ENCODE results near the gene PHF20. TPM values are rescaled to one million over a fixed set of nuclear protein-coding genes. Genes with fewer than 3 reads are reported as not detected.

Gene PHF20
- total RNA-seq, 1 donor from 2014 or later = 40.1 TPM

DNA sequence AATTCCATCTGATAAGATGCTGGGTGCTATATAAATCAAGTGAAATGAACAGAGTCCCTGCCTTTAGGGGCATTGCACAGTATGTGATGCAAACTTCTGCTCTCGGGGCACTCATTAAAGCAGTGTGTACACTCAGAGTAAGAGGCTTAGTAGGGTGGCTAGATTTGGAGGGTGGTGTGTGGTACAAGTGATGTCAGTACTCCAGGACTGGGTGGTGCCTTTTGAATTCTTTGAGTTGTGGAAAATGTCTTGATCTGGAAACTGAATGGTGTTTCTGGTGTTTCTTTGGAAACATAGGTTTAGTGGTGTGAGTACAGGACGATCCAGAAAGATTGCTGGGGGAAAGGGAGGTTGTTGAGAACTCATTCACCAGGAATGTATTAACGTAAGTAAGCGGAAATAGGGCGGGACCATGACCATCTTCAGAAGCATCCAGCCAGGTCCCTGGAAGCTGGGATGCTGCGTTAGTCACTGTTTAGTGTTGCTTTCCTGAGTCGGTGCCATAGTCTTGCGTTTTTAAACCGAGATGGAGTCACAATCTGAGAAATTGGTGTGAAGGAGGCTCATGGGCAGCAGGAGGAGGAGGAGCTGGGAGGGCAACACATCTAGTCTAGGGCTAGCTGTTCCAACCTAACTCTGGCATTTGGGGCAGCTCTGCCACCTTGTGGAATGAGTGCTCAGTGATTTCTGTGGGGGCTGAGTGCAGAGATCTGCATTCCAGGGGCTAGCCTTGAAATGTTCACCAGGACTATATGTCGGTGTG lies 112.1 kb downstream of the PHF20 start:
- H4K20me1 ChIP-seq (ENCODE audit: insufficient read depth, low read length) = no peaks in the 10 kb centered on the region
- peak overlapping the region; percentile 99 for H3K27ac ChIP-seq (ENCODE audit: low read depth, low read length)
- peaks cover 11% of the 10 kb centered on the region for H3K4me1 ChIP-seq (ENCODE audit: insufficient read depth, low read length)
- Mint-ChIP-seq H3K27me3 (ENCODE audit: low read depth, unreplicated experiment) (no peaks in the 10 kb centered on the region), H3K9me3 (ENCODE audit: unreplicated experiment) (peaks cover 1% of the 10 kb centered on the region), H3K36me3 (ENCODE audit: low read depth, unreplicated experiment) (peaks cover 5% of the 10 kb centered on the region), H3K4me3 (ENCODE audit: unreplicated experiment) (peak overlapping the region; percentile 20), H3K4me1 (ENCODE audit: low read depth, unreplicated experiment) (peaks cover 11% of the 10 kb centered on the region), H3K27ac (ENCODE audit: unreplicated experiment) (peak overlapping the region; percentile 96)
- peak overlapping the region; percentile 80 for H3K4me2 ChIP-seq (ENCODE audit: low read length)
- peak overlapping the region; percentile 88 for H3K9ac ChIP-seq (ENCODE audit: low read length)
- TF ChIP-seq EZH2 (IDR thresholded peaks at IDR 0.05; ENCODE audit: insufficient read depth, low read length) (no peak), CTCF (IDR thresholded peaks at IDR 0.05; ENCODE audit: insufficient read depth, low read depth, low read length) (peak; percentile 77)
- peaks cover 23% of the 10 kb centered on the region for H3K79me2 ChIP-seq (ENCODE audit: insufficient read depth, low read length)
- peak overlapping the region; percentile 38 for H3K4me3 ChIP-seq (ENCODE audit: insufficient read depth, low read depth, low read length)
- H3K36me3 ChIP-seq (ENCODE audit: insufficient read depth, low read length) = no peaks in the 10 kb centered on the region
- peak overlapping the region; percentile 2 for H2AFZ ChIP-seq (ENCODE audit: low read depth, low read length)
- no peaks in the 10 kb centered on the region for H3K9me3 ChIP-seq (ENCODE audit: insufficient read depth, low read depth, low read length)
- DNase-seq (ENCODE audit: low read depth) (peak; percentile 100), FAIRE-seq (peak; percentile 99)
- no peaks in the 10 kb centered on the region for H3K27me3 ChIP-seq (ENCODE audit: insufficient read depth, low read length)

DNA sequence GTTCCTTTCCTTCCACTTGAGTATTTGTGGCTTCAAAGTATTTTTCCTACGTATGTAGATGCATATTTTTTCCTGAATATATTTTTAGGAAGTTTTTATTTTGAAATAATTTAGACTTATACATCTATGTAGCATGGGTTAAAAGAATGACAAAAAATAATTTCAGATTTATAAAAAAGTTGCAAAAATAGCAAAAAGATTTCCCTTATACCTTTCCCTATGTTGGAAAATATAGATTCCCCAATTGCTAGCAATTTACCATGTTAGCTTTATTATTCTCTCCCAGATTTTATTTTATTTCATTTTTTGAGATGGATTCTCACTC lies 112.7 kb downstream of the PHF20 start:
- peaks cover 1% of the 10 kb centered on the region for H3K9me3 Mint-ChIP-seq (ENCODE audit: unreplicated experiment)
- Histone ChIP-seq H3K9me3 (ENCODE audit: insufficient read depth, low read depth, low read length) (no peaks in the 10 kb centered on the region), H4K20me1 (ENCODE audit: insufficient read depth, low read length) (no peaks in the 10 kb centered on the region), H3K27ac (ENCODE audit: low read depth, low read length) (peak overlapping the region; percentile 99), H3K36me3 (ENCODE audit: insufficient read depth, low read length) (no peaks in the 10 kb centered on the region), H3K79me2 (ENCODE audit: insufficient read depth, low read length) (peaks cover 23% of the 10 kb centered on the region), H3K4me1 (ENCODE audit: insufficient read depth, low read length) (peaks cover 11% of the 10 kb centered on the region), H3K4me3 (ENCODE audit: insufficient read depth, low read depth, low read length) (no peak overlapping the region), H3K27me3 (ENCODE audit: insufficient read depth, low read length) (no peaks in the 10 kb centered on the region), H3K4me2 (ENCODE audit: low read length) (peak overlapping the region; percentile 80), H2AFZ (ENCODE audit: low read depth, low read length) (no peak overlapping the region), H3K9ac (ENCODE audit: low read length) (peak overlapping the region; percentile 88)
- no peak for DNase-seq (ENCODE audit: low read depth)
- H3K27me3 Mint-ChIP-seq (ENCODE audit: low read depth, unreplicated experiment) = no peaks in the 10 kb centered on the region
- peak overlapping the region; percentile 96 for H3K27ac Mint-ChIP-seq (ENCODE audit: unreplicated experiment)
- H3K4me3 Mint-ChIP-seq (ENCODE audit: unreplicated experiment) = peak overlapping the region; percentile 71
- no peak for TF ChIP-seq CTCF (IDR thresholded peaks at IDR 0.05; ENCODE audit: insufficient read depth, low read depth, low read length)
- TF ChIP-seq EZH2 (IDR thresholded peaks at IDR 0.05; ENCODE audit: insufficient read depth, low read length) = no peak
- FAIRE-seq = no peak
- H3K36me3 Mint-ChIP-seq (ENCODE audit: low read depth, unreplicated experiment) = peaks cover 5% of the 10 kb centered on the region
- H3K4me1 Mint-ChIP-seq (ENCODE audit: low read depth, unreplicated experiment) = peaks cover 11% of the 10 kb centered on the region

GRCh38 chr20:35885212-35885611 lies 113.4 kb downstream of the PHF20 start:
- no peaks in the 10 kb centered on the region for H4K20me1 ChIP-seq (ENCODE audit: insufficient read depth, low read length)
- no peaks in the 10 kb centered on the region for H3K9me3 Mint-ChIP-seq (ENCODE audit: unreplicated experiment)
- H3K36me3 ChIP-seq (ENCODE audit: insufficient read depth, low read length) = no peaks in the 10 kb centered on the region
- H3K27ac ChIP-seq (ENCODE audit: low read depth, low read length) = peak overlapping the region; percentile 99
- H3K27me3 Mint-ChIP-seq (ENCODE audit: low read depth, unreplicated experiment) = no peaks in the 10 kb centered on the region
- no peak overlapping the region for H2AFZ ChIP-seq (ENCODE audit: low read depth, low read length)
- H3K9ac ChIP-seq (ENCODE audit: low read length) = peak overlapping the region; percentile 88
- H3K79me2 ChIP-seq (ENCODE audit: insufficient read depth, low read length) = peaks cover 19% of the 10 kb centered on the region
- no peaks in the 10 kb centered on the region for H3K9me3 ChIP-seq (ENCODE audit: insufficient read depth, low read depth, low read length)
- DNase-seq (ENCODE audit: low read depth) = no peak
- H3K36me3 Mint-ChIP-seq (ENCODE audit: low read depth, unreplicated experiment) = peaks cover 3% of the 10 kb centered on the region
- H3K27ac Mint-ChIP-seq (ENCODE audit: unreplicated experiment) = peak overlapping the region; percentile 96
- H3K4me3 Mint-ChIP-seq (ENCODE audit: unreplicated experiment) = no peak overlapping the region
- H3K4me1 ChIP-seq (ENCODE audit: insufficient read depth, low read length) = peaks cover 11% of the 10 kb centered on the region
- H3K4me3 ChIP-seq (ENCODE audit: insufficient read depth, low read depth, low read length) = no peak overlapping the region
- no peak for FAIRE-seq
- TF ChIP-seq EZH2 (IDR thresholded peaks at IDR 0.05; ENCODE audit: insufficient read depth, low read length) (no peak), CTCF (IDR thresholded peaks at IDR 0.05; ENCODE audit: insufficient read depth, low read depth, low read length) (no peak)
- H3K27me3 ChIP-seq (ENCODE audit: insufficient read depth, low read length) = no peaks in the 10 kb centered on the region
- H3K4me2 ChIP-seq (ENCODE audit: low read length) = no peak overlapping the region
- H3K4me1 Mint-ChIP-seq (ENCODE audit: low read depth, unreplicated experiment) = peaks cover 11% of the 10 kb centered on the region

All from astrocyte (in vitro differentiated cells and primary cell).